ENCODE measurements around the gene TPM4. TPM values are rescaled to one million over a fixed set of nuclear protein-coding genes. Genes with fewer than 3 reads are reported as not detected.

TPM4 gene
- total RNA-seq, 2 experiments from 2014 or later, result 362 to 416 TPM

DNA sequence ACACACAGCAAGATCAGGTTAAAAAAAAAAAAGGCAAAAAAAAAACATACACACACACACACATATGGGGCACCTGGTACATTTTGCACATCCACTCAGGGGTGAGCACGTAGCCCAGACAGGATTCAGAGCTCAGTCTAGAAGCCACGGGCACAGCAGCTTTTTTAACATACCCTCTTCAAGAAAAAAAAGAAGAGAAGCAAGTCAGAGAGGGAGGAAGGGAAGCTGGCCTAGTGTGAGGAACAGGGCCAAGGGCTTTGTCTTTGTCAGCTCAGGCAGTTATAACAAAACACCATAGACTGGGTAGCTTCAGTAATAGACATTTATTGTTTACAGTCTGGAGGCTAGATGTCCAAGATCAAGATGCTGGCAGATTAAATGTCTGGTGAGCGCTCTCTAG, 2.3 kb upstream of the TPM4 start:
- CTCF ChIA-PET, result interaction anchor here (0.6 to 2.0 kb wide), 6 partner anchors 11 to 254 kb away, joined by 3 to 10 read pairs (median 4); partner anchors contain the start of gene RAB8A
- no peak for ATAC-seq
- H3K36me3 Mint-ChIP-seq (ENCODE audit: low read depth), result peaks cover 16% of the 10 kb centered on the region
- peaks cover 46% of the 10 kb centered on the region for H3K4me1 Mint-ChIP-seq
- peak overlapping the region; percentile 15 for H3K4me3 Mint-ChIP-seq
- DNase-seq, result no peak
- no peaks in the 10 kb centered on the region for H3K27me3 Mint-ChIP-seq
- no peaks in the 10 kb centered on the region for H3K9me3 Mint-ChIP-seq (ENCODE audit: low read depth)
- peak overlapping the region; percentile 91 for H3K27ac Mint-ChIP-seq
- intact Hi-C loops (cut with DNase I, micrococcal nuclease), result loop anchor here in 1 of 2 experiments (10.0 kb wide), 4 partner anchors 609 to 1699 kb away; partner anchors contain the start of genes HAUS8, MYO9B and RASAL3
- POLR2A ChIA-PET, result interaction anchor here (0.5 to 1.3 kb wide), 2 partner anchors 17 to 37 kb away, joined by 3 to 9 read pairs; partner anchors contain the start of gene RAB8A

DNA sequence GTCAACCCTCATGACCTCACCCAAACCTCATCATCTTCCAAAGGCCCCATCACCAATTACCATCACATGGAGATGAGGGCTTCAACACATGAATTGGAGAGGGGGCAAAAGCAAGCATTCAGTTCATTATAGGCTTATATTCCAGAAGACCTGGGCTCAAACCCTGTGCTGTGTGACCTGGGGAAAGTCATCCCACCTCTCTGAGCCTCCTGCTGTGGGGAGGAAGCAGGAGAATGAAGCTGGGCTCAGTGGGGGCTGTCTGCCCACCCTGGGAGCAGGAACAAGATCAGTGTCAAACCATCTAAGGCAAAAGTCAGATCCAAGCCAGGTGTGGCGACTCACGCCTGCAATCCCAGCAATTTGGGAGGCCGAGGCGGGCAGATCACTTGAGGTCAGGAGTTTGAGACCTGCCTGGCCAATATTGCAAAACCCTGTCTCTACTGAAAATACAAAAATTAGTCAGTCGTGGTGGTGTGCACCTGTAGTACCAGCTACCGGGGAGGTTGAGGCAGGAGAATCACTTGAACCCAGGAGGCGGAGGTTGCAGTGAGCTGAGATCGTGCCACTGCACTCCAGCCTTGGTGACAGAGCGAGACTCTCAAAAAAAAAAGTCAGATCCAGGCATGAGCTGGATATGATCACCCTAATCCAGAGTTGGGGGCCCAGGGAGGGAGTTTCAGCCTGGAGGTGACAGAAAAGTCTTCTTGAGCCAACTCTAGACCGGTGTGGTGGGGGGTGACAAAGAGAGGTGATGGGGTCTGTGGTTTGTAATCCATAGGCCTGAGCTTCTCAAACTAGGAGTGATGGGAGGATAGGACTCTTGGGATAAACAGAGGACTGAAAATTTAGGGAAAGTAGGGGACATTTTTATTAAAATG, 1.6 kb upstream of the TPM4 start:
- ATAC-seq (no peak), DNase-seq (no peak)
- Mint-ChIP-seq H3K4me3 (peak overlapping the region; percentile 99), H3K36me3 (ENCODE audit: low read depth) (peaks cover 16% of the 10 kb centered on the region), H3K27me3 (no peaks in the 10 kb centered on the region), H3K9me3 (ENCODE audit: low read depth) (no peaks in the 10 kb centered on the region), H3K27ac (peak overlapping the region; percentile 91), H3K4me1 (peaks cover 52% of the 10 kb centered on the region)
- ChIA-PET CTCF (interaction anchor here (0.6 to 2.7 kb wide), 8 partner anchors 11 to 114 kb away, joined by 3 to 18 read pairs (median 6); partner anchors contain the start of gene RAB8A), POLR2A (interaction anchor here (0.5 to 1.3 kb wide), 3 partner anchors 16 to 766 kb away, joined by 3 to 9 read pairs (median 3); partner anchors contain the start of gene RAB8A)
- intact Hi-C loops (cut with DNase I, micrococcal nuclease), result loop anchor here in 1 of 2 experiments (5.0 to 10.0 kb wide), 7 partner anchors 513 to 1700 kb away; partner anchors contain the start of genes DNAJB1, HAUS8, MYO9B and RASAL3

DNA sequence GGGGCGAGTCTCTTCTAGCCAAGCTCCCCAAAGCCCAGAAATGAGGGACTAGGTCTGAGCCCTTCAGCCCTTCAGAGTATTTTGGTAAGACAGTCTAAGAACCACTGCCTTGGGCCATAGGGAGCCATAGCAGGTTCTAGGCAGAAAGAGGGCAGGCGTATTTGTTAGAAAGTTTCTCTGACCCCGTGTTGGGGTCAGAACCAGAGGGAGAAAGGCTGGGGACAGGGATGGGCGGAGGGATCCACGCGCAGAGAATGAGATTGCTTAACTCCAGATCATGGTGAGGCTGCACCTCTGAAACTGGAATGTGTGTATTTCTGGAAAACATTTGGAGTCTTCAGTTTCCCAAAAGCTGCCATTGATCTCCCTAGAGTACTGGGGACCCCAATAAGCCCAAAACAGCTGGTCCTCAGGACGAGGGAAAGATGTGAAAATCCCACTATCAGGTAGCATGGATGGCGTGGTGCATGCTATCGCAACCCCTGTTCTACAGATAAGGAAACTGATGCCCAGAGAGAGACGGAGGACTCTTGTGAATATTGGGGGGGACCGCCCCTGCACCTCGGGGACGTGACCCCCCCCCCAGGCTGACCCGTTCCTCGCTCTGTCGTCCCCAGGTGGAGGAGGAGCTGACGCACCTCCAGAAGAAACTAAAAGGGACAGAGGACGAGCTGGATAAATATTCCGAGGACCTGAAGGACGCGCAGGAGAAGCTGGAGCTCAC, 703 bp upstream of the TPM4 start:
- Mint-ChIP-seq H3K9me3 (ENCODE audit: low read depth) (no peaks in the 10 kb centered on the region), H3K36me3 (ENCODE audit: low read depth) (peaks cover 24% of the 10 kb centered on the region), H3K4me1 (peaks cover 59% of the 10 kb centered on the region), H3K4me3 (peak overlapping the region; percentile 99), H3K27ac (peak overlapping the region; percentile 91), H3K27me3 (no peaks in the 10 kb centered on the region)
- intact Hi-C loops (cut with DNase I, micrococcal nuclease), result loop anchor here in 1 of 2 experiments (5.0 to 10.0 kb wide), 7 partner anchors 512 to 1701 kb away; partner anchors contain the start of genes DNAJB1, HAUS8, MYO9B and RASAL3
- ChIA-PET CTCF (interaction anchor here (0.6 to 2.7 kb wide), 8 partner anchors 8 to 113 kb away, joined by 3 to 18 read pairs (median 5); partner anchors contain the start of genes FAM32A and RAB8A), POLR2A (interaction anchor here (0.5 to 0.9 kb wide), 3 partner anchors 14 to 1233 kb away, joined by 3 to 8 read pairs (median 5); no protein-coding TSS in a partner anchor)
- ATAC-seq (no peak), DNase-seq (no peak)

DNA sequence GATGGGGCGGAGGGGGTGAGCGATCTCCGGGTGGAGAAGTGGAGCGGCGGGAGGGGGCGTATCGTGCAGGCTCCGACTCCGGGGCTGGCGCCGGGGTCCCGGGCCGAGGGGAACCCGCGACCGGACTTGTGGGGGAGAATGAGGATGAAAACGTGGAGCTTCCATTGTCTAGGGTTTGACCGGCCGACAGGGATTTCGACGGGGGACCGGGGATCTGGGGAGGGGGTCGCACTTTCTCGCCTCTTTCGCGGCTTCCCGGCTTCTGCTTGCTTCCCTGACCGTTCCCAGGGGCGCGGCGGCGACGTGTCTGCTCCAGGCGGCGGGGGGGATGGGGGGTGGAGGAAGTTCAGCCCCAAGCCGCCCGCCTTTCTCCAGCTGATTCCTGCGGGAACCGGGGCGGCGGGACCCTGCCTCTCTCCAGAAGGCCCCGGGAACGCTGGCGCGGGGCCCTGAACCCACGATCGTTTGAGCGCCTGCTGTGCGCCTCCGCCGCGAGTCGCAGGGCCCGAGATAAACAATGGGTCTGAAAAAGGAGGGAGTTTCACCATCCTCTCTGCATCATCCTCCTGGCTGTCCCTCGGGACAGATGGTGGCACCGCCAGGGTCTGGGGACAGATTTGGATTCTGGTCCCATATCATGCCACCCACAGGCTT, 790 bp downstream of the TPM4 start:
- POLR2A ChIA-PET, result interaction anchor here (0.6 to 1.7 kb wide), 2 partner anchors 21 to 34 kb away, joined by 3 to 7 read pairs; no protein-coding TSS in a partner anchor
- intact Hi-C loops (cut with DNase I, micrococcal nuclease), result loop anchor here in 1 of 2 experiments (5.0 to 10.0 kb wide), 7 partner anchors 510 to 1702 kb away; partner anchors contain the start of genes DNAJB1, HAUS8, MYO9B and RASAL3
- no peak for ATAC-seq
- peak overlapping the region; percentile 99 for H3K4me3 Mint-ChIP-seq
- CTCF ChIA-PET, result interaction anchor here (0.6 to 2.7 kb wide), 6 partner anchors 9 to 67 kb away, joined by 3 to 18 read pairs (median 6); partner anchors contain the start of gene HSH2D
- H3K27ac Mint-ChIP-seq, result peak overlapping the region; percentile 98
- H3K27me3 Mint-ChIP-seq, result no peaks in the 10 kb centered on the region
- H3K9me3 Mint-ChIP-seq (ENCODE audit: low read depth), result no peaks in the 10 kb centered on the region
- DNase-seq, result peak; percentile 64
- H3K4me1 Mint-ChIP-seq, result peaks cover 70% of the 10 kb centered on the region
- H3K36me3 Mint-ChIP-seq (ENCODE audit: low read depth), result peaks cover 39% of the 10 kb centered on the region

DNA sequence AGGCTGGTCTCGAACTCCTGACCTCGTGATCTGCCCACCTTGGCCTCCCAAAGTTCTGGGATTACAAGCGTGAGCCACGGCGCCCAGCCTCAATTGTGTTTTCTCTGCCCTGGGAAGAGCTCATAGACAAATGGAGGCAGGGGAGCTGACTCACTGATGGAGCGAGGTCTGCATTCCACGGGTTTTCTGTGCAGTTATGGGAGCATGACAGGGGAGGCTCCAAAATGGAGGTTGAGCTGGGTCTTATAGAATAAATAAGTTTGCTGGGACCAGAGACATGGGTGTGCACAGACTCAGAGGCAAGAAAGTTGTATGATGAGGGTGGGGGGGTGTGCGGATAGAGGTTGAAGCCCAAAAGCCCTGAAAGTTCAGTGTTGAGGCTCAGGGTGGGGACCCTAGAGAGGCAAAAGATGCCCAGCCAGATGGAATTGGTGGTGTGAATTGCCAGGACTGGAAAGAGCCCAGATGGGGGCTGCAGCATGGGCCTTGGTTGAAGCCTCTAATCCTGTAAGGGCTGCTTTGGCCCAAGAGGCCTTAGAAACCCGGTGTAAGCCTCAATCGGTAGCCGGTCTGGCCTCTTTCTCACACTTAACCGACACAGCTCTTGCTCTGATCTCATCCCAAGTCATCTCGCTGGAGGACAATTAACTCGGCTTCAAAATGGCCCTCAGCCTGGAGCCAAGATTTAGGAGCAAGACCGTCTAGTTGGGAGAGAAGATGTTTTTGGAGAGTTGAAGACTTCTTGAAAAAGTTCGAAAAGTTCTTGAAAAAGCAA, 1.9 kb downstream of the TPM4 start:
- Mint-ChIP-seq H3K4me1 (peaks cover 73% of the 10 kb centered on the region), H3K9me3 (ENCODE audit: low read depth) (no peaks in the 10 kb centered on the region), H3K4me3 (peak overlapping the region; percentile 99), H3K27ac (peak overlapping the region; percentile 98), H3K36me3 (ENCODE audit: low read depth) (peaks cover 49% of the 10 kb centered on the region), H3K27me3 (no peaks in the 10 kb centered on the region)
- ChIA-PET CTCF (interaction anchor here (0.6 to 1.5 kb wide), 7 partner anchors 11 to 107 kb away, joined by 3 to 6 read pairs (median 4); partner anchors contain the start of genes FAM32A and HSH2D), POLR2A (interaction anchor here (0.6 to 1.2 kb wide), 6 partner anchors 17 to 1401 kb away, joined by 3 to 10 read pairs (median 3); partner anchors contain the start of genes EPHX3, FAM32A and RAB8A)
- DNase-seq (peak; percentile 56), ATAC-seq (peak; percentile 3)
- intact Hi-C loops (cut with DNase I, micrococcal nuclease), result loop anchor here (1.0 to 10.0 kb wide), 12 partner anchors 8 to 1703 kb away; partner anchors contain the start of genes DNAJB1 (in 1 of the 2), HAUS8 (in 1 of the 2), MYO9B (in 1 of the 2) and RASAL3 (in 1 of the 2)

DNA sequence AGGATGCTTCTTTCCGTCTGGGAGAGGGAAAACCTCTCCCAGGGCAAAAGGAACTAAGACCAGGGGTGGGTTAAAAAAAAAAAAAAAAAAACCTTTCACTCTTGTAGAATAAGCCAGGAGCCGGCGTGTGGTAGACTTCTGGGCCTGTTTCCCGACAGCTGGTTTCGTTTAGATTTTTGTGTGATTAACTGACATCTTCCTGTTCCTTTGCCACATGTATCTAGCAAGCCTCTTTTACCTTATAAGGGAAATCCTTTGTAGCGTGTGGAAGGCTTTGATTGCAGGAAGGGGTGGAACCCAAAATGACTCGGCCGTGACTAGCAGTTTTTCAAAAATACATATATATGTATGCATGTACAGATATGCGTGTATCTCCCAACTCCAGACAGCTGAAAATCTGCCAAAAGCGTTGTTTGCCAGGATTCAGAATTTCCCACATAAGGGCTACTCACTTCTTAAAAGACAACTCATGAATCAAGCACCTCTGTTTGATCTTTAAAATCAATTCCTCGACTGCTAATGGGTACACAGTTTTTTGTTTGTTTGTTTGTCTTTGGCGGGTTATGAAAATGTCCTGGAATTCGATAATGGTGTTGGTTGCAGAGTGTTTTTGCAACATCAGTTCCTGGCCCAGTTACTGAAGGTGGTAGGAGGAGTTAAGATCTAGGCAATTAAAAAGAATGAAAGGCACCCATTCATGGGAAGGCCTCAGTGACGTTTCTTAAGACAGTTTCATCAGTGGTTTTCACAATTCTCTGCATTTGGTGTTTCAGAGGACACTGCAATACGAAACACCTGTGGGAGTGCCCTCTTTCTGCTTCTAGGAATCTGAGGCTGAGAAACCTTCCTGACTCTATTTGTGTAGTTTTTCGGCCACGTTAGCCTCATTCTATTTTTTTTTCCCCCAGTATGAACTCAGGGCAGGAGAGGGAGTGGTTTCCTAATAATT, 2.7 kb downstream of the TPM4 start:
- Mint-ChIP-seq H3K4me3 (peak overlapping the region; percentile 99), H3K27me3 (no peaks in the 10 kb centered on the region), H3K36me3 (ENCODE audit: low read depth) (peaks cover 55% of the 10 kb centered on the region), H3K27ac (peak overlapping the region; percentile 98), H3K4me1 (peaks cover 71% of the 10 kb centered on the region), H3K9me3 (ENCODE audit: low read depth) (no peaks in the 10 kb centered on the region)
- ChIA-PET CTCF (interaction anchor here (0.8 to 1.5 kb wide), 3 partner anchors 13 to 38 kb away, joined by 3 to 6 read pairs (median 4); no protein-coding TSS in a partner anchor), POLR2A (interaction anchor here (0.5 to 1.2 kb wide), 6 partner anchors 16 to 847 kb away, joined by 3 to 10 read pairs (median 4); partner anchors contain the start of genes EPHX3, FAM32A and RAB8A)
- peak; percentile 80 for DNase-seq
- peak; percentile 68 for ATAC-seq
- intact Hi-C loops (cut with DNase I, micrococcal nuclease), result loop anchor here (1.0 to 10.0 kb wide), 17 partner anchors 9 to 1704 kb away; partner anchors contain the start of genes RAB8A (in 2 of the 2), AKAP8 (in 1 of the 2), DNAJB1 (in 1 of the 2) and FAM32A (in 1 of the 2)

DNA sequence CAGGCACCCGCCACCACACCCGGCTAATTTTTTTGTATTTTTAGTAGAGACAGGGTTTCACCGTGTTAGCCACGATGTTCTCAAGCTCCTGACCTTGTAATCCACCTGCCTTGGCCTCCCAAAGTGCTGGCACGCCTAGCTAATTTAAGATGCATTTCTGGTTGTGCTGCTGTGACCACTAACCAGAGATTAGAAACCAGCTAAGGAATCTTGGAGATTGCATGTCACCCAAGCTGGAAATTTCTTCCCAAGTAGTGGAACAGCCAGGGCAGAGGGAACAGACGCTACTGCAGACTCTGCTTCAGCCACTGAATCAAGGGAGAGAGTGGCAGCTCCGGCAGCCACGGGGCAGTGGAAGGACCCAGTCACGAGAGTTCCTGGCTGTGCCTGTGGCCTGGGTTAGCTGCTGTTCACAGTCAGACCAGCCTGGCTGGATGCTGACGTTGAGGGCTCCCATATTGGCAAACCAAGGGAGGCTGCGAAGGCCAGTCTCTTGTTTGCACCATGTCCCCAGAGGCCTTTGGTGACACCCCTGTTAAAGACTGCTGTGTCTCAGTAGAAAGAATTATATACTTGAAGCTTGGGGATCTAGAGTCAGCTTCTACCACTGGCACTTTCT, 7.9 kb downstream of the TPM4 start:
- intact Hi-C loops (cut with DNase I, micrococcal nuclease), result no loop called here
- Mint-ChIP-seq H3K27ac (peak overlapping the region; percentile 71), H3K4me1 (peaks cover 75% of the 10 kb centered on the region), H3K36me3 (ENCODE audit: low read depth) (peaks cover 80% of the 10 kb centered on the region), H3K9me3 (ENCODE audit: low read depth) (no peaks in the 10 kb centered on the region), H3K4me3 (peak overlapping the region; percentile 18), H3K27me3 (no peaks in the 10 kb centered on the region)
- ChIA-PET CTCF (interaction anchor here (0.7 to 3.4 kb wide), 5 partner anchors 8 to 27 kb away, joined by 3 to 15 read pairs (median 3); partner anchors contain the start of gene TPM4), POLR2A (interaction anchor here (0.6 to 0.8 kb wide), 2 partner anchors 27 to 41 kb away, joined by 3 to 5 read pairs; no protein-coding TSS in a partner anchor)
- DNase-seq, result no peak
- no peak for ATAC-seq

DNA sequence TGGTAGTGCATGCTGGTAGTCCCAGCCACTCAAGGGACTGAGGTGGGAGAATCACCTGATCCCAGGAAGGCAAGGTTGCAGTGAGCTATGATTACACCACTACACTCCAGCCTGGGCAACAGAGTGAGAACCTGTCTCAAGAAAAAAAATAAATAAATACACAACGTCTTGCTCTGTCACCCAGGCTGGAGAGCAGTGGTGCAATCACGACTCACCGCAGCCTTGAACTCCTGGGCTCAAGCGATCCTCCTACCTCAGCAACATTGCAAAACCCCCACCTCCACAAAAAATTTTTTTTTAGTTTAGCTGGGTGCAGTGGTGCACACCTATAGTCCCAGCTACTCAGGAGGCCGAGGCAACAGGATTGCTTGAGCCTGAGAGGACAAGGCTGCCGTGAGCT, 8.8 kb downstream of the TPM4 start:
- DNase-seq (peak; percentile 48), ATAC-seq (peak; percentile 23)
- ChIA-PET CTCF (interaction anchor here (0.7 to 3.4 kb wide), 5 partner anchors 9 to 26 kb away, joined by 3 to 17 read pairs (median 8); partner anchors contain the start of gene TPM4), POLR2A (interaction anchor here (0.6 to 2.1 kb wide), 2 partner anchors 10 to 40 kb away, joined by 5 to 10 read pairs; no protein-coding TSS in a partner anchor)
- no peaks in the 10 kb centered on the region for H3K27me3 Mint-ChIP-seq
- peaks cover 67% of the 10 kb centered on the region for H3K4me1 Mint-ChIP-seq
- H3K9me3 Mint-ChIP-seq (ENCODE audit: low read depth), result no peaks in the 10 kb centered on the region
- peak overlapping the region; percentile 88 for H3K27ac Mint-ChIP-seq
- H3K4me3 Mint-ChIP-seq, result peak overlapping the region; percentile 15
- intact Hi-C loops (cut with DNase I, micrococcal nuclease), result no loop called here
- peaks cover 84% of the 10 kb centered on the region for H3K36me3 Mint-ChIP-seq (ENCODE audit: low read depth)
